Measurements from ENCODE around the gene TMEM132D.

The TMEM132D gene

GRCh38 chr12:129096968-129097367 lies 806.9 kb downstream of the TMEM132D start:
- no peak overlapping the region for H3K4me3 ChIP-seq (ENCODE audit: low read depth, low read length)
- H3K36me3 ChIP-seq (ENCODE audit: control insufficient read depth, insufficient read depth, low read length) = no peaks in the 10 kb centered on the region
- H3K27ac ChIP-seq (ENCODE audit: low read depth, low read length) = no peak overlapping the region
- no peak overlapping the region for H3K9ac ChIP-seq (ENCODE audit: low read depth, low read length)
- no peaks in the 10 kb centered on the region for H3K27me3 ChIP-seq (ENCODE audit: control insufficient read depth, insufficient read depth, low read length)
- H3K4me1 ChIP-seq (ENCODE audit: control insufficient read depth, insufficient read depth, low read length) = no peaks in the 10 kb centered on the region
- H3K9me3 ChIP-seq (ENCODE audit: control insufficient read depth, insufficient read depth, low read length) = no peaks in the 10 kb centered on the region

- H3K27ac ChIP-seq (ENCODE audit: low read depth, low read length) = no peak overlapping the region
- no peak overlapping the region for H3K4me3 ChIP-seq (ENCODE audit: low read depth, low read length)
- no peaks in the 10 kb centered on the region for H3K4me1 ChIP-seq (ENCODE audit: control insufficient read depth, insufficient read depth, low read length)
- H3K36me3 ChIP-seq (ENCODE audit: control insufficient read depth, insufficient read depth, low read length) = no peaks in the 10 kb centered on the region
- no peaks in the 10 kb centered on the region for H3K27me3 ChIP-seq (ENCODE audit: control insufficient read depth, insufficient read depth, low read length)
- H3K9me3 ChIP-seq (ENCODE audit: control insufficient read depth, insufficient read depth, low read length) = no peaks in the 10 kb centered on the region; the same call in 1 of the 2 replicates
- no peak overlapping the region for H3K9ac ChIP-seq (ENCODE audit: low read depth, low read length)
These were observed 807.6 kb downstream of the TMEM132D start for GRCh38 chr12:129096184-129096583.

- H3K27me3 ChIP-seq (ENCODE audit: control insufficient read depth, insufficient read depth, low read length) = no peaks in the 10 kb centered on the region
- no peaks in the 10 kb centered on the region for H3K36me3 ChIP-seq (ENCODE audit: control insufficient read depth, insufficient read depth, low read length)
- H3K4me1 ChIP-seq (ENCODE audit: control insufficient read depth, insufficient read depth, low read length) = no peaks in the 10 kb centered on the region
- H3K9ac ChIP-seq (ENCODE audit: low read depth, low read length) = no peak overlapping the region
- H3K9me3 ChIP-seq (ENCODE audit: control insufficient read depth, insufficient read depth, low read length) = no peaks in the 10 kb centered on the region; the same call in 1 of the 2 replicates
- no peak overlapping the region for H3K27ac ChIP-seq (ENCODE audit: low read depth, low read length)
- H3K4me3 ChIP-seq (ENCODE audit: low read depth, low read length) = no peak overlapping the region
These were observed 814.2 kb downstream of the TMEM132D start for GRCh38 chr12:129089576-129089975.

GRCh38 chr12:129084875-129085826 lies 818.7 kb downstream of the TMEM132D start:
- Histone ChIP-seq H3K4me1 (ENCODE audit: control insufficient read depth, insufficient read depth, low read length) (no peaks in the 10 kb centered on the region), H3K9me3 (ENCODE audit: control insufficient read depth, insufficient read depth, low read length) (no peaks in the 10 kb centered on the region), H3K27me3 (ENCODE audit: control insufficient read depth, insufficient read depth, low read length) (no peaks in the 10 kb centered on the region), H3K9ac (ENCODE audit: low read depth, low read length) (no peak overlapping the region), H3K4me3 (ENCODE audit: low read depth, low read length) (no peak overlapping the region), H3K36me3 (ENCODE audit: control insufficient read depth, insufficient read depth, low read length) (no peaks in the 10 kb centered on the region), H3K27ac (ENCODE audit: low read depth, low read length) (no peak overlapping the region)

GRCh38 chr12:129083121-129083840 lies 820.5 kb downstream of the TMEM132D start:
- no peak overlapping the region for H3K9ac ChIP-seq (ENCODE audit: low read depth, low read length)
- no peaks in the 10 kb centered on the region for H3K4me1 ChIP-seq (ENCODE audit: control insufficient read depth, insufficient read depth, low read length)
- no peaks in the 10 kb centered on the region for H3K9me3 ChIP-seq (ENCODE audit: control insufficient read depth, insufficient read depth, low read length)
- H3K4me3 ChIP-seq (ENCODE audit: low read depth, low read length) = no peak overlapping the region
- no peaks in the 10 kb centered on the region for H3K36me3 ChIP-seq (ENCODE audit: control insufficient read depth, insufficient read depth, low read length)
- no peak overlapping the region for H3K27ac ChIP-seq (ENCODE audit: low read depth, low read length)
- no peaks in the 10 kb centered on the region for H3K27me3 ChIP-seq (ENCODE audit: control insufficient read depth, insufficient read depth, low read length)

- H3K9ac ChIP-seq (ENCODE audit: low read depth, low read length) = no peak overlapping the region
- no peaks in the 10 kb centered on the region for H3K27me3 ChIP-seq (ENCODE audit: control insufficient read depth, insufficient read depth, low read length)
- H3K4me1 ChIP-seq (ENCODE audit: control insufficient read depth, insufficient read depth, low read length) = no peaks in the 10 kb centered on the region
- H3K4me3 ChIP-seq (ENCODE audit: low read depth, low read length) = no peak overlapping the region
- H3K36me3 ChIP-seq (ENCODE audit: control insufficient read depth, insufficient read depth, low read length) = no peaks in the 10 kb centered on the region
- H3K27ac ChIP-seq (ENCODE audit: low read depth, low read length) = no peak overlapping the region
- H3K9me3 ChIP-seq (ENCODE audit: control insufficient read depth, insufficient read depth, low read length) = no peaks in the 10 kb centered on the region
These were observed 821.4 kb downstream of the TMEM132D start for GRCh38 chr12:129082441-129082840.

GRCh38 chr12:129081755-129082250 lies 822.0 kb downstream of the TMEM132D start:
- Histone ChIP-seq H3K9me3 (ENCODE audit: control insufficient read depth, insufficient read depth, low read length) (no peaks in the 10 kb centered on the region), H3K27ac (ENCODE audit: low read depth, low read length) (no peak overlapping the region), H3K9ac (ENCODE audit: low read depth, low read length) (no peak overlapping the region), H3K36me3 (ENCODE audit: control insufficient read depth, insufficient read depth, low read length) (no peaks in the 10 kb centered on the region), H3K4me1 (ENCODE audit: control insufficient read depth, insufficient read depth, low read length) (no peaks in the 10 kb centered on the region), H3K27me3 (ENCODE audit: control insufficient read depth, insufficient read depth, low read length) (no peaks in the 10 kb centered on the region), H3K4me3 (ENCODE audit: low read depth, low read length) (no peak overlapping the region)

GRCh38 chr12:129080821-129081220 lies 823.0 kb downstream of the TMEM132D start:
- Histone ChIP-seq H3K9me3 (ENCODE audit: control insufficient read depth, insufficient read depth, low read length) (no peaks in the 10 kb centered on the region), H3K4me1 (ENCODE audit: control insufficient read depth, insufficient read depth, low read length) (no peaks in the 10 kb centered on the region), H3K27me3 (ENCODE audit: control insufficient read depth, insufficient read depth, low read length) (no peaks in the 10 kb centered on the region), H3K9ac (ENCODE audit: low read depth, low read length) (no peak overlapping the region), H3K4me3 (ENCODE audit: low read depth, low read length) (no peak overlapping the region), H3K27ac (ENCODE audit: low read depth, low read length) (no peak overlapping the region), H3K36me3 (ENCODE audit: control insufficient read depth, insufficient read depth, low read length) (no peaks in the 10 kb centered on the region)

- H3K36me3 ChIP-seq (ENCODE audit: control insufficient read depth, insufficient read depth, low read length) = no peaks in the 10 kb centered on the region
- H3K27me3 ChIP-seq (ENCODE audit: control insufficient read depth, insufficient read depth, low read length) = no peaks in the 10 kb centered on the region
- H3K9me3 ChIP-seq (ENCODE audit: control insufficient read depth, insufficient read depth, low read length) = no peaks in the 10 kb centered on the region
- no peak overlapping the region for H3K9ac ChIP-seq (ENCODE audit: low read depth, low read length)
- H3K4me1 ChIP-seq (ENCODE audit: control insufficient read depth, insufficient read depth, low read length) = no peaks in the 10 kb centered on the region
- no peak overlapping the region for H3K27ac ChIP-seq (ENCODE audit: low read depth, low read length)
- no peak overlapping the region for H3K4me3 ChIP-seq (ENCODE audit: low read depth, low read length)
These were observed 823.4 kb downstream of the TMEM132D start for GRCh38 chr12:129080391-129080790.

GRCh38 chr12:129079719-129080118 lies 824.1 kb downstream of the TMEM132D start:
- Histone ChIP-seq H3K27ac (ENCODE audit: low read depth, low read length) (no peak overlapping the region), H3K4me3 (ENCODE audit: low read depth, low read length) (no peak overlapping the region), H3K4me1 (ENCODE audit: control insufficient read depth, insufficient read depth, low read length) (no peaks in the 10 kb centered on the region), H3K9me3 (ENCODE audit: control insufficient read depth, insufficient read depth, low read length) (no peaks in the 10 kb centered on the region), H3K27me3 (ENCODE audit: control insufficient read depth, insufficient read depth, low read length) (no peaks in the 10 kb centered on the region), H3K36me3 (ENCODE audit: control insufficient read depth, insufficient read depth, low read length) (no peaks in the 10 kb centered on the region), H3K9ac (ENCODE audit: low read depth, low read length) (no peak overlapping the region)
